Activated B cell treated with CpG ODN at 0.5 μM for 24 hours (primary cell): ENCODE results near the gene SLC41A3. TPM values are rescaled to one million over a fixed set of nuclear protein-coding genes. Genes with fewer than 3 reads are reported as not detected.

ENCODE experiments used
- ATAC-seq: fragments of 200-7000 bp; cut with Tn5 transposase; one replicate; pipeline ENCODE4 v1.10.0; 2021; ENCODE audit warnings: low read depth, mild to moderate bottlenecking, moderate library complexity
- CTCF ChIA-PET: fragments of 350-600 bp; sonication (Branson Sonifier 250); formaldehyde crosslinking; loops from one replicate; lab custom pipeline; 2021; ENCODE audit warnings: antibody characterized with exemption; lab: Charles Lee
- POLR2A ChIA-PET: fragments of 350-600 bp; sonication (Branson Sonifier 250); formaldehyde crosslinking; loops from one replicate; lab custom pipeline; 2021; ENCODE audit warnings: antibody characterized with exemption; lab: Charles Lee
- DNase-seq: peaks from one replicate; pipeline ENCODE4 v3.0.0; 2022
- H3K27ac Mint-ChIP-seq: one replicate; pipeline ENCODE4 v1.8.0; 2020; ENCODE audit warnings: mixed read lengths
- H3K27me3 Mint-ChIP-seq: one replicate; pipeline ENCODE4 v1.8.0; 2021; ENCODE audit warnings: mixed read lengths
- H3K36me3 Mint-ChIP-seq: one replicate; pipeline ENCODE4 v1.8.0; 2021; ENCODE audit warnings: low read depth, mixed read lengths
- H3K4me1 Mint-ChIP-seq: one replicate; pipeline ENCODE4 v1.8.0; 2021; ENCODE audit warnings: mixed read lengths
- H3K4me3 Mint-ChIP-seq: one replicate; pipeline ENCODE4 v1.8.0; 2020; ENCODE audit warnings: mild to moderate bottlenecking, mixed read lengths
- H3K9me3 Mint-ChIP-seq: one replicate; pipeline ENCODE4 v1.8.0; 2020; ENCODE audit warnings: mixed read lengths
- CTCF ChIP-seq: fragments of 200-600 bp; IDR thresholded peaks from one replicate; pipeline ENCODE4 v1.8.0; 2022; ENCODE audit warnings: antibody characterized with exemption, mild to moderate bottlenecking
- intact Hi-C: fragments of 100-400 bp; cut with micrococcal nuclease; formaldehyde crosslinking; loops from one replicate; pipeline ENCODE4 v1.15.1; 2024
- total RNA-seq: library from RNA; stranded (reverse); gene quantifications from 2 replicates; pipeline ENCODE4 v1.2.3, GENCODE V29; 2022

The SLC41A3 gene
- total RNA-seq, 1 donor from 2014 or later: 36.2 TPM

- H3K4me3 Mint-ChIP-seq: no peak overlapping the region
- H3K36me3 Mint-ChIP-seq: peaks cover 72% of the 10 kb centered on the region
Measured at GRCh38 chr3:126026277-126026751, 57.6 kb downstream of the SLC41A3 start.

GRCh38 chr3:126025862-126026261 is 58.1 kb downstream of the SLC41A3 start:
- no peak overlapping the region for H3K4me3 Mint-ChIP-seq
- peaks cover 9% of the 10 kb centered on the region for H3K9me3 Mint-ChIP-seq
- peaks cover 16% of the 10 kb centered on the region for H3K4me1 Mint-ChIP-seq
- ATAC-seq (no peak), DNase-seq (no peak)
- CTCF ChIA-PET: no interaction called here
- no peak overlapping the region for H3K27ac Mint-ChIP-seq
- H3K27me3 Mint-ChIP-seq: no peaks in the 10 kb centered on the region
- peaks cover 72% of the 10 kb centered on the region for H3K36me3 Mint-ChIP-seq
- intact Hi-C loops: no loop called here
- TF ChIP-seq CTCF: no peak
- POLR2A ChIA-PET: no interaction called here

More at GRCh38 chr3:126026277-126026751, 57.6 kb downstream of the SLC41A3 start:
- CTCF ChIA-PET: no interaction called here
- DNase-seq (no peak), ATAC-seq (peak; percentile 52)
- Mint-ChIP-seq H3K27ac (peak overlapping the region; percentile 39), H3K27me3 (no peaks in the 10 kb centered on the region), H3K4me1 (peaks cover 16% of the 10 kb centered on the region), H3K9me3 (peaks cover 9% of the 10 kb centered on the region)
- POLR2A ChIA-PET: no interaction called here
- no peak for TF ChIP-seq CTCF
- intact Hi-C loops: no loop called here

GRCh38 chr3:126025116-126025729 is 58.7 kb downstream of the SLC41A3 start:
- no peak for ATAC-seq
- Mint-ChIP-seq H3K9me3 (peaks cover 9% of the 10 kb centered on the region), H3K27me3 (no peaks in the 10 kb centered on the region), H3K4me3 (no peak overlapping the region), H3K36me3 (peaks cover 74% of the 10 kb centered on the region), H3K27ac (no peak overlapping the region), H3K4me1 (peaks cover 16% of the 10 kb centered on the region)
- CTCF ChIA-PET: no interaction called here
- TF ChIP-seq CTCF: no peak
- DNase-seq: no peak
- intact Hi-C loops: no loop called here
- POLR2A ChIA-PET: no interaction called here

GRCh38 chr3:126024049-126024854 is 59.7 kb downstream of the SLC41A3 start:
- ChIA-PET POLR2A (no interaction called here), CTCF (no interaction called here)
- peaks cover 69% of the 10 kb centered on the region for H3K36me3 Mint-ChIP-seq
- no peak for DNase-seq
- ATAC-seq: no peak
- no peaks in the 10 kb centered on the region for H3K27me3 Mint-ChIP-seq
- intact Hi-C loops: loop anchor here (5.0 kb wide), 1 partner anchor 818 kb away; no protein-coding TSS in a partner anchor
- TF ChIP-seq CTCF: no peak
- H3K27ac Mint-ChIP-seq: no peak overlapping the region
- H3K4me1 Mint-ChIP-seq: peaks cover 16% of the 10 kb centered on the region
- no peak overlapping the region for H3K4me3 Mint-ChIP-seq
- H3K9me3 Mint-ChIP-seq: peaks cover 8% of the 10 kb centered on the region

GRCh38 chr3:126023390-126023789 is 60.5 kb downstream of the SLC41A3 start:
- H3K36me3 Mint-ChIP-seq: peaks cover 67% of the 10 kb centered on the region
- CTCF ChIA-PET: no interaction called here
- peaks cover 16% of the 10 kb centered on the region for H3K4me1 Mint-ChIP-seq
- H3K27me3 Mint-ChIP-seq: no peaks in the 10 kb centered on the region
- peaks cover 7% of the 10 kb centered on the region for H3K9me3 Mint-ChIP-seq
- ATAC-seq (no peak), DNase-seq (no peak)
- no peak for TF ChIP-seq CTCF
- POLR2A ChIA-PET: no interaction called here
- H3K4me3 Mint-ChIP-seq: no peak overlapping the region
- no peak overlapping the region for H3K27ac Mint-ChIP-seq
- intact Hi-C loops: loop anchor here (5.0 kb wide), 1 partner anchor 819 kb away; no protein-coding TSS in a partner anchor
